Astrocyte of the cerebellum (primary cell): ENCODE data around the gene ANKLE1.

Experiments used
- DNase-seq: peaks from one replicate; pipeline ENCODE4 v3.0.0-alpha.2; 2011; ENCODE audit warnings: low read depth
- H3K4me3 ChIP-seq: 2 replicates; pipeline ENCODE4 v1.5.1; 2011; ENCODE audit warnings: mild to moderate bottlenecking, low read depth, low read length, moderate library complexity
- in situ Hi-C: cut with HindIII; loops from 2 replicates; pipeline ENCODE4 v1.10.0; 2017; ENCODE audit warnings: low sequenced_read_pairs
- TF ChIP-seq, protein P1 (sequence below): IDR thresholded peaks from 2 replicates; pipeline ENCODE4 v1.5.1; 2012; ENCODE audit warnings: low read length, low read depth, moderate library complexity, mild to moderate bottlenecking; ENCODE audit errors: missing control alignments

The ANKLE1 gene

GRCh38 chr19:17236811-17237543, 44.7 kb upstream of the ANKLE1 start:
- TF ChIP-seq, protein P1, sequence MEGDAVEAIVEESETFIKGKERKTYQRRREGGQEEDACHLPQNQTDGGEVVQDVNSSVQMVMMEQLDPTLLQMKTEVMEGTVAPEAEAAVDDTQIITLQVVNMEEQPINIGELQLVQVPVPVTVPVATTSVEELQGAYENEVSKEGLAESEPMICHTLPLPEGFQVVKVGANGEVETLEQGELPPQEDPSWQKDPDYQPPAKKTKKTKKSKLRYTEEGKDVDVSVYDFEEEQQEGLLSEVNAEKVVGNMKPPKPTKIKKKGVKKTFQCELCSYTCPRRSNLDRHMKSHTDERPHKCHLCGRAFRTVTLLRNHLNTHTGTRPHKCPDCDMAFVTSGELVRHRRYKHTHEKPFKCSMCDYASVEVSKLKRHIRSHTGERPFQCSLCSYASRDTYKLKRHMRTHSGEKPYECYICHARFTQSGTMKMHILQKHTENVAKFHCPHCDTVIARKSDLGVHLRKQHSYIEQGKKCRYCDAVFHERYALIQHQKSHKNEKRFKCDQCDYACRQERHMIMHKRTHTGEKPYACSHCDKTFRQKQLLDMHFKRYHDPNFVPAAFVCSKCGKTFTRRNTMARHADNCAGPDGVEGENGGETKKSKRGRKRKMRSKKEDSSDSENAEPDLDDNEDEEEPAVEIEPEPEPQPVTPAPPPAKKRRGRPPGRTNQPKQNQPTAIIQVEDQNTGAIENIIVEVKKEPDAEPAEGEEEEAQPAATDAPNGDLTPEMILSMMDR: no peak
- in situ Hi-C loops: no loop called here
- H3K4me3 ChIP-seq: no peak overlapping the region
- DNase-seq: no peak

GRCh38 chr19:17237747-17238706, 43.7 kb upstream of the ANKLE1 start:
- in situ Hi-C loops: no loop called here
- TF ChIP-seq, protein P1: no peak

GRCh38 chr19:17240062-17240752, 41.5 kb upstream of the ANKLE1 start:
- TF ChIP-seq, protein P1: no peak
- in situ Hi-C loops: loop anchor here (10.0 kb wide), 1 partner anchor 75 kb away; no protein-coding TSS in a partner anchor
- no peak for DNase-seq
- H3K4me3 ChIP-seq: no peak overlapping the region

More at GRCh38 chr19:17237747-17238706, 43.7 kb upstream of the ANKLE1 start:
- DNase-seq: no peak
- H3K4me3 ChIP-seq: no peak overlapping the region

GRCh38 chr19:17240826-17241399, 40.8 kb upstream of the ANKLE1 start:
- H3K4me3 ChIP-seq: no peak overlapping the region
- TF ChIP-seq, protein P1: no peak
- in situ Hi-C loops: loop anchor here (10.0 kb wide), 1 partner anchor 76 kb away; no protein-coding TSS in a partner anchor
- DNase-seq: no peak

DNA sequence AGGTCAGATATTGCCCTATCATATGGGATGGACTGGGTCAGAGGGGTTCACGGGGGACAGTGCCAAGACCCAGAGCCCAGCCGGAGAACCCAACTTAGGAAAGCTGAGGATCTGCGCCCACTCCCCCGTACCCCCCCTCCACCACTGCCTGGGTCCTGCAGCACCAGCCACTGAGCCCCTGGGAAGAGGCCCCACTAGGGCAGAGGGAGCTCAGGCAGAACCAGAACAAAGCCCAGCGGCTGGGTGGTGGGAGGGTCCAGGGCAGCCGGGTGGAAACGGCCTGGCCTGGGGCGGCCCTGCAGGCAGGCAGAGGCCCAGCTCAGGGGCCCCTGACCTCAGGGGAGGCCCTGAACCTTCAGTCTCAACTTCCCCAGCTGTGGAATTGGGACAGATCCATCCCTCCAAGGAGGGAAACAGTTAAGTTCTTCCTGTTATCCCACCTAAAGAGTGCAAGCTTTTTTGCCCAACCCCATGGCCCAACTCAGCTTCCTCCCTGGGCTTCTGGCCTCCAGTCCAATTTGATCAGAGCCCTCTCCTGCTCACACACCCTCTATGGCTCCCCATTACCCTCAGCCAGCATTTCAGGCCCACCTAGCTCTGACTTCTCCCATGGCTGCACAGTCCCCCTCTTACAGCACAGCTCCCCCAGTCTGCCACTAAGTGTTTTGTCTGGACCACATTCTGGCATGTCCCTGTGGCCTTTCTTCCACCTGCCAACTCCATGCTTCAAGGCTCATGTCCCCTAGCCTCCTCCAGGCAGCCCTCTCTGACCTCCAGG, 39.1 kb upstream of the ANKLE1 start:
- no peak for DNase-seq
- H3K4me3 ChIP-seq: peak overlapping the region; percentile 79
- TF ChIP-seq, protein P1: no peak
- in situ Hi-C loops: loop anchor here (10.0 kb wide), 1 partner anchor 78 kb away; no protein-coding TSS in a partner anchor
